Measurements from ENCODE around the gene KCNJ6.

KCNJ6 gene

GRCh38 chr21:37862536-37862935, 53.7 kb downstream of the KCNJ6 start:
- peak; percentile 55 for DNase-seq

- DNase-seq: no peak
Observed at GRCh38 chr21:37861561-37861960, 54.7 kb downstream of the KCNJ6 start.

- DNase-seq: no peak
Observed at GRCh38 chr21:37860416-37860815, 55.8 kb downstream of the KCNJ6 start.

- DNase-seq: no peak
Observed at GRCh38 chr21:37855647-37856625, 60.3 kb downstream of the KCNJ6 start.

- DNase-seq: no peak
Observed at GRCh38 chr21:37855271-37855646, 61.0 kb downstream of the KCNJ6 start.

GRCh38 chr21:37849506-37850102, 66.7 kb downstream of the KCNJ6 start:
- DNase-seq: no peak

- no peak for DNase-seq
Observed at GRCh38 chr21:37848721-37849490, 67.4 kb downstream of the KCNJ6 start.

- no peak for DNase-seq
Observed at GRCh38 chr21:37845535-37845934, 70.7 kb downstream of the KCNJ6 start.

- no peak for DNase-seq
Observed at GRCh38 chr21:37843191-37843590, 73.1 kb downstream of the KCNJ6 start.

- no peak for DNase-seq
Observed at GRCh38 chr21:37842163-37842919, 73.9 kb downstream of the KCNJ6 start.

GRCh38 chr21:37837381-37837780, 78.9 kb downstream of the KCNJ6 start:
- DNase-seq: no peak

GRCh38 chr21:37835481-37835880, 80.8 kb downstream of the KCNJ6 start:
- DNase-seq: no peak

GRCh38 chr21:37833301-37833700, 83.0 kb downstream of the KCNJ6 start:
- no peak for DNase-seq

- DNase-seq: peak; percentile 26
Observed at GRCh38 chr21:37829447-37829846, 86.8 kb downstream of the KCNJ6 start.

GRCh38 chr21:37828991-37829390, 87.3 kb downstream of the KCNJ6 start:
- DNase-seq: peak; percentile 25

- no peak for DNase-seq
Observed at GRCh38 chr21:37828556-37828955, 87.7 kb downstream of the KCNJ6 start.

- no peak for DNase-seq
Observed at GRCh38 chr21:37827913-37828312, 88.3 kb downstream of the KCNJ6 start.

- DNase-seq: no peak
Observed at GRCh38 chr21:37821786-37822450, 94.3 kb downstream of the KCNJ6 start.

GRCh38 chr21:37821092-37821491, 95.2 kb downstream of the KCNJ6 start:
- DNase-seq: peak; percentile 25

GRCh38 chr21:37819372-37819771, 96.9 kb downstream of the KCNJ6 start:
- no peak for DNase-seq

- DNase-seq: no peak
Observed at GRCh38 chr21:37817242-37817641, 99.0 kb downstream of the KCNJ6 start.

GRCh38 chr21:37815893-37816292, 100.4 kb downstream of the KCNJ6 start:
- no peak for DNase-seq
